ENCODE results near the gene MAP3K7. TPM values are rescaled to one million over a fixed set of nuclear protein-coding genes. Genes with fewer than 3 reads are reported as not detected.

MAP3K7 gene
- total RNA-seq, 3 donors from 2014 or later: 16.1 to 21.0 (median 20.8) TPM

DNA sequence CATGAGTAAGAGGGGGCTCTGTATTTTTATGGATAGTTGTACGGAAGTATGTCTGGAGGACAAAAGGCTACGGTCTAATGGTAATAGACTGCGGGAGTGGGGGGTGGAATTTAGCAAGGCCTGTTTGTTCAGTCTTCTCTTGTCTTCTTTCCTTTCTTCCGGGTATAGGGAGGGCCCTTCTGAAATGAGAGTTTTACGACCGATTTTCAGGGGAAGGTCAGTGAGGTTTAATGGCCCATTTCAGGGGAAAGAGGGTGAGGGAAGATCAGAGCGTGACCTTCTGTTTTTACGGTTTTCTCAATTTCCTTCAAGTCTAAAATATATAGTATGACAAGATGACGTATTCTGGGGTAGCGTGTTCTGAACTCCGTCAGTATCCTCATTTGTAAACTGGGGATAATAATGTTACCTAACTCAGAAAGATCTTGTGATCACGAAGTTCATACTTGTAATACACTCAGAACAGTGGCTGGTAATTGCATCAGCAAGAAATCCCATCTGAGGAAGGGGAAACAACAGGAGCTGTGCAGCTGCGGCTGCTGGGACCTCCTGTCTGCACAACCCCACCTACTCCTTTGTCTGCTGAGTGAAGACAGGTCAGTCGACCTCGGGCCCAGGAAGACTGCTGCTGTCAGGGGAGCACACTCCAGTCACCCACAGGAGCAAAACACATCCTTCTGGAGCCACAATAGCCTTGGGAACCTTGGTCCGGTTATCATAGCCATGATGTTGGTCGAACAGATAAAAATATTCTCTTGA lies 90.4 kb downstream of the MAP3K7 start:
- TF ChIP-seq, protein P1, sequence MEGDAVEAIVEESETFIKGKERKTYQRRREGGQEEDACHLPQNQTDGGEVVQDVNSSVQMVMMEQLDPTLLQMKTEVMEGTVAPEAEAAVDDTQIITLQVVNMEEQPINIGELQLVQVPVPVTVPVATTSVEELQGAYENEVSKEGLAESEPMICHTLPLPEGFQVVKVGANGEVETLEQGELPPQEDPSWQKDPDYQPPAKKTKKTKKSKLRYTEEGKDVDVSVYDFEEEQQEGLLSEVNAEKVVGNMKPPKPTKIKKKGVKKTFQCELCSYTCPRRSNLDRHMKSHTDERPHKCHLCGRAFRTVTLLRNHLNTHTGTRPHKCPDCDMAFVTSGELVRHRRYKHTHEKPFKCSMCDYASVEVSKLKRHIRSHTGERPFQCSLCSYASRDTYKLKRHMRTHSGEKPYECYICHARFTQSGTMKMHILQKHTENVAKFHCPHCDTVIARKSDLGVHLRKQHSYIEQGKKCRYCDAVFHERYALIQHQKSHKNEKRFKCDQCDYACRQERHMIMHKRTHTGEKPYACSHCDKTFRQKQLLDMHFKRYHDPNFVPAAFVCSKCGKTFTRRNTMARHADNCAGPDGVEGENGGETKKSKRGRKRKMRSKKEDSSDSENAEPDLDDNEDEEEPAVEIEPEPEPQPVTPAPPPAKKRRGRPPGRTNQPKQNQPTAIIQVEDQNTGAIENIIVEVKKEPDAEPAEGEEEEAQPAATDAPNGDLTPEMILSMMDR (IDR thresholded peaks at IDR 0.05): no peak

DNA sequence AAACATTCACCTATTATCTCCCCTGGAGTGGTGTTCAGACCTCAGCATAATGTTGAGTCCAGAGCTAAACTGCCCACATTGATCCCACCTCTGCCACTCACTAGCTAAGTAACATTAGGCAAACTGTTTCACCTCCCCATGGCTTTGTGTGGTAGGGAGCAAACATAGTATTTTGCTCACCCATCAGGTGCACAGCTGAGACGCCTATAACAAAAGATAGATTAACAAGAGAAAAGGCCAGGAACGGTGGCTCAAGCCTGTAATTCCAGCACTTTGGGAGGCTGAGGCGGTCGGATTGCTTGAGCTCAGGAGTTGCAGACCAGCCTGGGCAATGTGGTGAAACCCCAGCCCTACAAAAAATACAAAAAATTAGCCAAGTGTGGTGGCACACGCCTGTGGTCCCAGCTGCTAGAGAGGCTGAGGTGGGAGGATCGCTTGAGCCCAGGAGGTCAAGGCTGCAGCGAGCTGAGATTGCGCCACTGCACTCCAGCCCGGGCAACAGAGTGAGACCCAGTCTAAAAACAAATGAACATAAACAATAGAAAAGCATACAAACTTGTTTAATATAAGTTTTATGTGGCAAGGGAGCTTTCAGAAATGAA lies 91.6 kb downstream of the MAP3K7 start:
- Histone ChIP-seq H3K4me3 (no peak overlapping the region), H3K9me3 (no peaks in the 10 kb centered on the region), H3K36me3 (ENCODE audit: low read depth) (no peaks in the 10 kb centered on the region), H3K4me1 (ENCODE audit: low read depth) (no peaks in the 10 kb centered on the region)
- DNase-seq: no peak
- no peak for ATAC-seq
- intact Hi-C loops (cut with DNase I, micrococcal nuclease): no loop called here
- TF ChIP-seq, protein P1 (IDR thresholded peaks at IDR 0.05): no peak

More for the DNA sequence above, 90.4 kb downstream of the MAP3K7 start:
- H3K4me3 ChIP-seq: no peak overlapping the region
- intact Hi-C loops (cut with DNase I, micrococcal nuclease): no loop called here
- H3K9me3 ChIP-seq: no peaks in the 10 kb centered on the region
- H3K4me1 ChIP-seq (ENCODE audit: low read depth): no peaks in the 10 kb centered on the region
- no peak for ATAC-seq
- no peak for DNase-seq
- no peaks in the 10 kb centered on the region for H3K36me3 ChIP-seq (ENCODE audit: low read depth)

DNA sequence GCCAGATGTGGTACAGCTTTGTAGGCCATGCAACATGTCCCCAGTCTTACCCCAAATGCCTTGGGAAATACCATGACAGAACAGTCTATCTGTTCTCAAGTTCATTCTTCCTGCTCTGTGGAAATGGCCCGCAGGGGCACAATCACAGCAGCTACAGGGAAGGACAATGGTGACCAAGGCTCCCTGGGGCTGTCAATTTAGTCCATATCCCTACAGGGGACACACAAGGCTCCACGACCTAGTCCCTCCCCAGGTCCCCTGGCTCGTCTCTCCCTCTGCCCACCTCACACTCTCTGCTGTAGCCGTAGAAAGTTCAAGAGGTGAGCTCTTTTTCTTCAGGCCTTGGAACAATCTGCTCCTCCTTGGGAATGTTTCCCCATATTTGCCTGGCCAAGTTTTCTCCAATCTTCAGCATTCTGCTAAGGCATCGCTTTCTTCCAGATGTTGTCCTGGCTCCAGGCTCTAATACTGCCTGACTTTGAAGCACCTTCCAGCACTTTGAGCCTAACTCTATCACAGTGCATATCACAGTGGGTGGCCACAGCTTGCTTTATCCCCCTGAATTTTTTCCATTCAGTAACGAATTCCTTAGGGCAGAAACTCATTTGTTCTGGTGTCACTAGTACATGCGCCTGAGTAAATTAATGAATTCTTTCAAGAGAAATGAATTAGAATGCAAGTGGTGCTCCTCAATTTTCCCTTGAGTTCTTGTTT lies 92.6 kb downstream of the MAP3K7 start:
- H3K4me3 ChIP-seq: no peak overlapping the region
- H3K9me3 ChIP-seq: no peaks in the 10 kb centered on the region
- TF ChIP-seq, protein P1 (IDR thresholded peaks at IDR 0.05): no peak
- no peak for ATAC-seq
- DNase-seq: no peak
- intact Hi-C loops (cut with DNase I, micrococcal nuclease): no loop called here
- H3K4me1 ChIP-seq (ENCODE audit: low read depth): no peaks in the 10 kb centered on the region
- no peaks in the 10 kb centered on the region for H3K36me3 ChIP-seq (ENCODE audit: low read depth)

DNA sequence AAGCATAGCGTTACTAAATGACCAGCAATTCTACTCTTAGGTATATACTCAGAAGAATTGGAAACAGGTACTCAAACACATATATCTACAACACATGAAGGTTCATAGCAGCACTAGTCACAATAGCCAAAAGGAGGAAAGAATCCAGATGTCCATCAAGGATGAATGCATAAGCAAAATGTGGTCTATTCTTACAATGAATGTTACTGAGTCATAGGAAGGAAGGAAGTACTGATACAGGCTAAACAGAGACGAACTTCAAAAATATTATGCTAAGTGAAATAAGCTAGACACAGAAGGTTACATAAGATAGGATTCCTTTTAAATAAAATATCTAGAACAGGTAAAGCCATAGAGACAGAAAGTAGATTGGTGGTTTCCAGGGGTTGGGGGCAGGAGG lies 93.5 kb downstream of the MAP3K7 start:
- Histone ChIP-seq H3K36me3 (ENCODE audit: low read depth) (no peaks in the 10 kb centered on the region), H3K4me1 (ENCODE audit: low read depth) (no peaks in the 10 kb centered on the region), H3K9me3 (no peaks in the 10 kb centered on the region), H3K4me3 (no peak overlapping the region)
- ATAC-seq: no peak
- intact Hi-C loops (cut with DNase I, micrococcal nuclease): no loop called here
- TF ChIP-seq, protein P1 (IDR thresholded peaks at IDR 0.05): no peak
- no peak for DNase-seq

DNA sequence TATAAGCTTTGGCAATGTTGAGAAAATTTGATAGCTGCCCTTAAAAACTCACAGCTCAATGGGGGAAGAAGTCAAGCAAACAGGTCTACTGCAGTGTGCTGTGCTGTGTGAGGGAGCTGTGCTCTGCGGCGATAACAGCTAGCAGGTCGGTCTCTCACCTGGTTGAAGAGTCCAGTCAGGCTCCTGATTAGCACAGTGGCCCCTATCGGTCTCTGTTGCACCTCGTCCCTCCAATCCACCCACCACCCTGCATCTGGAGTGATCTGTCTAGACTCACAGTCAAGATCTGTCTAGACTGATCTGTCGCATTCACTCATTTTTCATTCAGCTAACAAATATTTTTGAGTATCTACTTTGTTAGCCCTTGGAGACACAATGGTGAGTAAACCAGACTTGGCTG lies 94.1 kb downstream of the MAP3K7 start:
- DNase-seq (no peak), ATAC-seq (no peak)
- H3K4me1 ChIP-seq (ENCODE audit: low read depth): no peaks in the 10 kb centered on the region
- TF ChIP-seq, protein P1 (IDR thresholded peaks at IDR 0.05): no peak
- intact Hi-C loops (cut with DNase I, micrococcal nuclease): no loop called here
- H3K9me3 ChIP-seq: no peaks in the 10 kb centered on the region
- no peaks in the 10 kb centered on the region for H3K36me3 ChIP-seq (ENCODE audit: low read depth)
- no peak overlapping the region for H3K4me3 ChIP-seq
